HG03095 (cell line): Measurements from ENCODE around the gene WSCD2.

Experiments
- ATAC-seq: cut with Tn5 transposase; IDR thresholded peaks from one replicate; pipeline ENCODE4 v1.9.1; 2021; ENCODE audit warnings: moderate library complexity; ENCODE audit not compliant: unreplicated experiment

Gene WSCD2

DNA sequence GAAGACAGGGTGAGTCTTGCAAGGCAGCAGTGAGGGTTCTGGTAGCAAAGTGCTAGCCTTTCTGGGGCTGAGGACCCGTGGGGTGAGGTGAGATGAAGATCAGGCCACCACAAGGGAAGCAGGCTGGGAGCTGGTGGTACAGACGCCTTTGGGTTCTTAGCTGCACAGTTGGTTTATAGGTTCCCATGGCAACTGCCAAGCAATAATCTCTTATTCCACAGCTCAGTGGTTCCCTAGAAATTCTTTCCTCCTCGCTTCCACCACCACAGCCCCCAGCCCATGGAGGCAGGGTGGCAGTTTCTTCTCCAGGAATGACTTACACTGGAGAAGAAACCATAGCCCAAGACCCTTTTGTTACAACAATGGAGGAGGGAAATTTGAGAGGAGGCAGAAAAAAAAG lies 127.9 kb downstream of the WSCD2 start:
- ATAC-seq = no peak

DNA sequence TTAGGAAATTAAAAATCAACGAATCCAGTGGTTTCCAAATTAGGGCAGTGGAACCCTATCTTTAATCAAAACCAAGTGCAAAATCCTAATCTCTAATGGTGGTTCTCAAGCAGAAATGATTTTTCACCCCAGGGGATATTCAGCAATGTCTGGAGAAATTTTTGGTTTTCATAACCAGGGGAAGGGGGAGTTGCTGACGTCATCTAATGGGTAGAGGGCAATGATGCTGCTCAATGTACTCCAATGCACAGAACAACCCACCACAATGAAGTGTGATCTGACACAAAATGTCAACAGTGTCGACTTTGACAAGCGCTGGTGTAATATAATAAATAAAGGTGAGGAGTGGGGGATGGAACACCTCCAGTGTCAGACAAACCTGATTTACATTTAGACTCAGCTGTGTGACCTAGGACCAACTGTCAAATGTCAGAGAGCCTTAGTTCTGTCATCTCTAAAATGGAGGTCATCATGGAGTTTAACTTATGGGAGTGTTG lies 128.6 kb downstream of the WSCD2 start:
- no peak for ATAC-seq

DNA sequence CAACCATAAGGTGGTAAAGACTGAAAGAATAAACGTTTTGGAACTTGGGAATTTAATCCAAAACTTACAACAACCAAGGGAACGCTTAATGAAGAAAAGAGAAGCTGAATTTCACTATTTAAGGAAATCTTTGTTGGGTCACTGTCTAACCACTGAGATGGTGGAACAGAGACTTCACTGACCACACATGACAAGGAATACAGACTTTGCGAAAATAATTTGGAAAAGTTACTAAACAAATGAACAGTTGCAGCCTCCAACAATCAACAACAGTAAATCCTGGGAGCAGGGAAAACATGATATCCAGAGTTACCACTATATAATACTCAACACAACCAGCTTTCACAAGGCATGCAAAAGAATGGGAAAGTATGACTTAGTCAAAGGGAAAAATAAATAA lies 131.0 kb downstream of the WSCD2 start:
- no peak for ATAC-seq

DNA sequence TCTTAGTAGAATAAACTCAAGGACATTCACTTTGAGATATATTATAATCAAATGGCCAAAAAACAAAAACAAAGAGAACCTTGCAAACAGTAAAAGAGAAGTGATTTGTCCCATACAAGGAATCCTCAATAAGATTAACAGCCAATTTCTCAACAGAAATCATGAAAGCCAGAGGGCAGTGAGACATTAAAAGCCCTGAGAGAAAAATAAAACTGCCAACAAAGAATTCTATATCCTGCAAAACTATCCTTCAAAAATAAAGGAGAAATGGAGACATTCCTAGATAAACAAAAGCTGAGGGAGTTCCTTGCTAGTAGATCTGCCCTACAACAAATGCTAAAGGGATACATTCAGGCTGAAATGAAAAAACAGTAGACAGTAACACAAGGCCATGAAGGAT lies 131.9 kb downstream of the WSCD2 start:
- no peak for ATAC-seq

DNA sequence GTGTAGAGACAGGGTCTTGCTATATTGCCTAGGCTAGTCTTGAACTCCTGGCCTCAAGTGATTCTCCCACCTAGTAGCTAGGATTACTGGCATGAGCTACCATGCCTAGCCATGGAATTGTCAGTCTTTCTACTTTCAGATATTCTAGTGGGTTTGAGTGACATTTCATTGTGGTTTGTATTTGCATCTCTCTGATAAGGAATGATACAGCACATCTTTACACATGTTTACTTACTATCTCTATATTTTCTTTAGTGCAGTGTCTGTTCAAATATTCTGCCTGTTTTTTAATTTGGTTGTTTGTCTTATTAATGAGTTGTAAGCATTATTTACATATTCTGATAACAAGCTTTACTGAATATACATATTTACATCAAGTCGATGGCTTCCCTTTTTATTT lies 136.4 kb downstream of the WSCD2 start:
- ATAC-seq = no peak

DNA sequence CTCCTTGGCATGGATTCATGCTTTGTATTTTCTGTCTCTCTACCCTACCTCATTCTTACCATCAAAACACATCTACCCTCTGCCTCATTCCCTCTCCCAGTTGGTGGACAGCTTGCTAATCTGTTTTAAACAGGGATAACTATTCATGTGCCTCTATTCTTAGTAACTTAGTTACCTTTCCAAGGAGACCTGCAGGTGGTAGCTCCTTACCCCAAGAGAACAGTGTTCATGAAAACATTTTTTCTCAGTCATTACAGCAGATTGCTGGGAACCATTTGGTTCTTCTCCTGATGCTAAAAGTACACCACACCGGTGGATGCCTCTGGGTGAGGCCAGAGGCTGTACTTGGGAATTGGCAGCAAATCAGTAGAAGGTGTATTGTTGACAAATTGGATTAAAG lies 137.0 kb downstream of the WSCD2 start:
- ATAC-seq = no peak

DNA sequence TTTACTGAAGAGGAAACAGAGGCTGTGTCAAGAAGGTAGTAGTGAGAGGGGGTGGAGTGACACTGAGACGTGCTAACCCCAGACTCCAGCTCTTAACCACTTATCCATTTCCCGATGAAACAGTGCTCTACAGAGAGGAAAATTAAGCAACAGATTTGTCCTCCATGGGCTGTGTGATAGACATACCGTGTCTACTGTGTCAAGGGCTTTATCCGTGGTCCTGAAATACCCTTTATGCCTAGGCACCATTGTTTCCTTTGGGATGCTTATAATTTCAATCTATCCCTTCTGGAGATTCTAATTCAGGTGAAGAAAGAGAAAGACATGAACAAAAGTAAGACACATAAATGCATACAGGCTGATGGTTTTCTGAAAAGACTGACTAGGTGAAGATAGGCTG lies 138.4 kb downstream of the WSCD2 start:
- ATAC-seq = no peak

DNA sequence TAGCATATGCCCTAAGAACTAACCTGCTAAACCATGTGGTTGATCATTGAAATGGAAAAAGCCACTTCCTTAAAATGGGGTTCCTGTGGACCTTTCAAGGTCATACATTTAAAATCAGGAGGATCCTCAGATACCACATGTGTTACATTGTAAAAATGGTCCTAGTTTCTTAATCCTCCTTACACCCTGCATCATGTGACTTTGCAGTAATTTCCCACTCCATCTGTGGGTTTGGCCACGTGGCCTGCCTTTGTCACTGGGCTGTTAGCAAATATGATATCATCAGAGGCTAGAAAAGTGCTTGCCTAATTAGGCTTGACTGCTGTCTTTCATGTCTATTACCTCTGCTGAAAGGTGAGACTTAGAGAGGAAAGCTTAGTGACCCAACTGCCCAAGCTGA lies 139.3 kb downstream of the WSCD2 start:
- ATAC-seq = no peak

DNA sequence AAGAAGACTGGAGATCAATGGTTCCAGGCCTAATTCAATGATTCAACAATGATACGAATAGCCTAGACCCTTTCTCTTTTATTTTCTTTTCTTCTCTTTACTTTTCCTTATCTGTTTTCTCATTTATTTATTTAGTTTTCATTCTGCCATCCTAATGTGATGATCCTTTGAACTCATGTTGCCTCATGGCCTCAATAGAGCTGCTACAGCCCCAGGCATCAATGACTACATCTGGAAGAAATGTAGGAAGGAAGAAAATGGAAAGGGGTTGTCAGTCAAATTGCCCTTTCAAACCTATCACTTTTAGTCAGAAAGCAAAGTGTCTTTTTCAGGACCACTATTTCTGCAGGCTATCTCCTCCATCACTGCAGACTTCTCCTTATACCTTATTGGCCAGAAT lies 140.1 kb downstream of the WSCD2 start:
- ATAC-seq = no peak

DNA sequence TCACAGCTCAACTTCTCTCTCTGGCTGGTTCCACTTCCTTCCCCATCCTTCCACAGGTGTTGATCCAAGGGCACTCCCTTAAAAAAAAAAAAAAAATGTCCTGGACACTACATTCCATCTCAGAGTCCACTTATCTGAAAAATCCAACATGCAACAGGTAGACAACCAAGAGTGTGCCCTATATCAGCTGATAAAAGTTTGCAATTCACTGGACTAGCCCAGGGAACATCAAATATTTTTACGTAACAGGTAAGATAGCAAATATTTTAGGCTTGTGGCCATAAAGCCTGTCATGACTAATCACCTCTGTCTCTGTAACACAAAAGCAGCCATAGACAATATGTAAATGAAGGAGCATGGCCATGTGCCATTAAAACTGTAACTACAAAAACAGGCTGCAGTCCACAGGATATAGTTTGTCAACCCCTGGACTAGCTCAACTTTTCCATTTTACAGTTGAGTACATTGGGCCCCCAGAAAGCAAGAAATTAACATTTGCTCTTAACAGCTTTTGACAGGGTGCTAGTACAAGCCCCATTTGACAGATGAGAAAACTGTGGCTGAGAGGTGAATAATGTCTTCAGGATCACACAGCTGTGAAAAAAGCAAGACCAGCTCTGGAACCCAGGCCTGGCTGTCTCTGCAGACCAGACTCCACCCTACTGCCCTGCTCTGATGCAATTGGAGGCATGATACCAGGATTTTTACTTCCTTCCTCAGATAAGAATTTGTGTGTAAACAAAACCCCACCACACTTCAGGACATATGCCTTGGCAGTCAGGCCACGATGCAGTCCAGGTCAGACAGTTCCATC lies 141.2 kb downstream of the WSCD2 start:
- no peak for ATAC-seq

DNA sequence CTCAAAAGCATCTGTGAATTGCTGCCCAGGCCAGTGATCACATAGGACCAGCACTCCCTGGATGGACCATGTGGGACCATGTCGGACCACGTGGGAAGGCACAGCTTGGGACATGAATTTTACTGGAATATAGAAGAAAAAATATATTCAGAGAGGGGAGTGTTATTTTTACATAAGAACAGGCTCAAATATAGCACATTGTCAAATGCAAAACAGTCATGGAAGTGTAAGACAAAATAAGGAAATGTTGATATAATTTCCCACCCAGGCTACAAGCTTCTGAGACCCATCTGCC lies 141.7 kb downstream of the WSCD2 start:
- no peak for ATAC-seq

DNA sequence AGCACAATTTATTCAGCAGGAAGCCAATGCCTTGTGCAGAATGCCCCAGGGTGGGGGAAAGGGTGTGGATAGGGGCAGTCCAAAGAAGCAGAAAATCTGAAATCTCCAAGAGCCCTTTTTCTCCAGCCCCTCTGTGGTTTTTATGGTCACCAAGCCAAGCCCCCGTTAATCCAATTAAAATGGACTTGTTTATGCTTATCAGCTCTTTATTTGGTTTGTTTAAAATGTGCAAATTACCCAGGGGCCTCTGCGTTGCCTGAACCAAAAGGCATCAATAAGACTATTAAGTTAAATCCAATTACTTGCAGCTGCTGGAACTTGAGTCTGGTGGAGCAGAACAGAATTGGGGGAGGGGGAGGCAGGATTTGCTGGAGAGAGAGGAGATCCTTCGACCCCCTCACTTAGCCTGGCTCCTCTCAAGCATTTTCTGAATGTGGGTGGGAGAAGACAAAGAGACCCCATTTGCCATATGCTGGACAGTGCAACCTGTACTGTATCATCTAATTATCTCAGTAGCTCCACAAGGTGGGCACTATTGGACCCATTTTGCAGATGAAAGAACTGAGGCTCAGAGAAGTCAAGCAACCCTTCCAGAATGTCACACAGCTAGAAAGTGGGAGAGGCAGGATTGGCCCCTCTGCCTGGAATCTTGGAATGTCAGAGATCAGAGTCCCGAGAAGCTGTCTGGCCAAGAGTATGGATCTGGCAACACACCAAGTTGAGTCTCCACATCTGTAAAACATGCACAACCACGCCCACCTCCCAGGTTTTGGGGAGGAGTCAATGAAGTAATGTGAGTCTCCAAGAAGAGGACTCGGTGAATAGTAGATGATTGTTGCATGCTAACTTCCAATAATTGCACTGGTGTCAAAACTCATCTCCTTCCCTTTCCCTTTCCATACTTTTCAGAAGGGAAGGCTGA lies 143.1 kb downstream of the WSCD2 start:
- ATAC-seq = no peak

DNA sequence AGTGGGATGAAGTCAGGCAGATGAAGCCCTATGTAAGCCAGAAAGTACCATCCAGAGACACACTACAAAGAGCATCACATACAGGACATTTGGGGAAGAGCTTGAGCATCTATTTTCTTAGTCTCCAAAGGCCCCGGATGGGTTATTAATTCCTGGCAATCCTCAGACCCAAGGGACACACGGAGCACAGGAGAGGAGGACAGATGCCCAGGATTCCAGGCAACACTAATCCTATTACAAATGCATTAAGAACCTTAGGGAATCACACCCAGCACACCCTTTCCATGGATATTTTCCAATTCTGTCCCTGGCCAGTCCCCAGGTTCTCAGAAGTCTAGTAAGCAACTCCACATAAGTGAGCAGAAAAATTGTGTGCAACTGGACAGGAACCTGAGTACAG lies 144.1 kb downstream of the WSCD2 start:
- ATAC-seq = no peak

DNA sequence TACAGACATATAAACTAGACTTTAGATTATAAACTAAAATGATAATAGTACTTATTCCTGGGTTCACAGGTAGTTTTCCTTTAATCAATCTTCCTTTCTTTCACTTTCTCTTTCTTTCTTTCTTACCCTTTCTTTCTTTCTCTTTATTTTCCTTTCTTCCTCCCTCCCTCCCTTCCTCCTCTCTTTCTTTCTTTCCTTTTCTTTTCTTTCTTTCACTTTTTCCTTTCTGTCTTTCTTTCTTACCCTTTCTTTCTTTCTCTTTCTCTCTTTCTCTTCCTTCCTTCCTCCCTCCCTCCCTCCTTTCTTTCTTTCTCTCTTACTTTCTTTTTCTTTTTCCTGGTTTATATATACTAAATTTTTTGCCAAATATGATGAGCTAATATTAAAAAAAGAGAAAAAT lies 148.5 kb downstream of the WSCD2 start:
- no peak for ATAC-seq

DNA sequence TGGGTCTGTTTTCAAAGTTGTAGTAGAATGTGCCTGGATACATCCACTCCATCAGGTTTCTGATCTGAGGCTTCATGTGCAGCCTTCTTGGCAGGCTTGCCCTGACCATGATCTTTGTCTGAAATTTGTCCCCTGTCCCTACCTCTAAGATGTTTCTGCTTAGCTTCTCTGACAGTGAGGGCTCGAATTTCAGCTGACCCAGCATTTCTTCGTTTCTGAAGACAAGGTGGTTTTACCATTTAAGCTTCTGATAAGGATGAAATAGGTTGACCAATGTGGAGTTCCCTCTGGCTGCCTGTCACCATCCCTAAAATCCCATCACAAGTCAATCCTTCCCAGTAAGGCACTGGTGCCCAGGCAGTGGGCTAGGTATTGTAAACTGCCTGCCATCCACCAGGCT lies 153.1 kb downstream of the WSCD2 start:
- ATAC-seq = no peak

DNA sequence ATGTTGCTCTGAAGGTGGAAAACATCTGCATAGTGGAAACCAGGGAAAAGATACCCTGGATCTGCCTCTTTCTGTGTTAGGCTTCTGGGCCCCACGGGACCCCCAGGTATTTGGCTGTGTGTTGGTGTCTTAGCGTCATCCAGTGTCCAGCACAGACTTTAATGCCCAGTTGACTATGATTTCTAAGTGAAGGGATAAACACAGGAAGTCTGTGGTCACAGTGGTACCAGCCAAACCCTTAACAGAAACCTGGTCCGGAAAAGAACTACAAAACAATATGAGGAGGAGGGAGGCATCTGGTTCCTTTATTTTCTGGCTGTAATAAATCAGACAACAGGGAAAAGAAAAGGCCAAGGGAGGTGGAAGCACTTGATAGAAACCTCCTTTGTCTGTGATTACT lies 153.6 kb downstream of the WSCD2 start:
- no peak for ATAC-seq

DNA sequence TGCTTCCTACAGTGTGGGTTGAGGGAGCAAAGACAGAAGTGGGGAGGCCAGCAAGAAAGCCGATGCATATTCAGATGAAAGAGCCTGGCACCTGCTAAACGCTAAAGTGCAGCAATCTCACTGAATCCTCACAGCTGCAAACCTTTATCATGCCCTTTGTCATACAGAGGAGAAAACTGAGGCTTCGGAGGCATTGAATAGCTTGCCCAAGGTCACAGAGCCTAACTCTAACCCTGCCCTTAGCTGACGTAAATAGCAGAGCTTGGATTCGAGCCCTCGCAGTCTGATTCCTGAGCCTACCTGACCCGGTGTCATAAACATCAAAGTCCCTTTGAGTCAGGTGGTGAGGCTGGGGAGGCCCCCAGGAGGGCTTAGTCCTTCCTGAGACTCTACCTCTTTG lies 155.1 kb downstream of the WSCD2 start:
- ATAC-seq = no peak

DNA sequence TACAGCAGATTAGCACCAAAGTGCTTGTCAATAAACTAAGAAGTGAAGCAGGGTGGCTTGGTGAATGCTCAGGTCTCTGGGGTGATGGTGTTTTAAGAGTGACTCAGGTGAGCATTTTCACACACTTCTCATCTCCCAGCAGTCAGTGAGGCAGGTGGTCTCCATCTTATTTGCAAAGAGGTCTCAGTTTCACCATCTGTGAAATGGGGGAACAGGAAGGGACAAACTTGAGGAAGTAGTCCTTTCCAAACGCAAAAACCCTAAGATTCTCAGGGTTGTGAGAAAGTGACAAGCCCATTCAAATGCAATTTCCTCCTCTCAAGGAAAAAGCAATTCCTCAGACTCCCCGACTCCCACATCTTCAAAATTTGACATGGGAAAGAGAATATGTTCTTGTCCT lies 155.9 kb downstream of the WSCD2 start:
- ATAC-seq = no peak

DNA sequence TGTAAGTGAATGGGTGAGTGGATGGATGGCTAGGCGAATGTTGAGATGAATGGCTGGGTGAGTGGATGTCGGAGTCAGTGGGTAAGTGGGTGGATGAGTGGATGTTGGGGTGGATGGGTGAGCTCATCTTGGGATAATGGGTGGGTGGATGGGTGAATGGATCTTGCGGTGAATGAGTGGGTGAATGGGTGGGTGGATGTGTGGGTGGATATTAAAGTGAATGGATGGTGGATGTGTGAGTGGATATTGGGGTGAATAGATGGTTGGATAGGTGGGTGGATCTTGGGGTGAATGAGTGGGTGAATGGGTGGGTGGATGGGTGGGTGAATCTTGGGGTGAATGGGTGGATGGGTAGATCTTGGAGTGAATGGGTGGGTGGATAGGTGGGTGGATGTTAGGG lies 158.1 kb downstream of the WSCD2 start:
- no peak for ATAC-seq

DNA sequence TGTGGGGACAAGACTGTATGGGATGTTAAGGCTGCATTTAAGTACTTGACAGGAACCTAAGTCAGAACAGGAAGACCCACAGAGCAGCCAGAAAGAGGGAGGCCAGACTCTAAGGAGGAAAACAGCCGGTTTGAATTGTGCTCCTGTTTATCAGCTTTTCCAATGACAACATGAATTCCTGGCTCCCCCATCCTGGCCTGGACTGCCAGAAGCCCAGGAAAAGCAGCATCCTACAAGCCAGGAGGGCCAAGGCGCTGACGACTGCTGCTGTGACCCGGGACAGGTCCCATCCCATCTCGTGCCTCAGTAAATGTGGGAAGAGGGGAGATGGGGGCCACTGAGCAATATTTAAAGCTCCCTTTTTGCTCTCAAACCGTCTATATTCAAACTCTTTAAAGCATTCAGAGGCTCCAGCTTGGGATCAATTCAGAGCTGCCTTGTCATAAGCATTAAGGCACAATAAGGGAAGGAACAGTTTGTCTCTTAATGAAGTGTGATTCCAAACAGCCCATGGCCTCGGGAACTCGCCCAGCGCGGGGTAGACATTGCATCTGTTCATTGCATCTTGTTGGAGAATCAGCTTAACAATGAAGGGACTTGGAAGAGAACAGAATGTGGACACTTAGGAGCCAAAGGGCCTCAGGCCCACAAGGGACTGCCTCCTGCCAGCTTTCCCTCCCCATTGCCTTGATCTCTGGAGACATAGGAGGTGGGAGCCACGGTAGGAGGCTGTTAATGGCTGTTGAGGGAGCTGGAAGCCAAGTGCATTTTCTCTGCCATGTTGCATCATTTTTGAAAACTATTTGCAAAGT lies 160.5 kb downstream of the WSCD2 start:
- ATAC-seq = no peak

DNA sequence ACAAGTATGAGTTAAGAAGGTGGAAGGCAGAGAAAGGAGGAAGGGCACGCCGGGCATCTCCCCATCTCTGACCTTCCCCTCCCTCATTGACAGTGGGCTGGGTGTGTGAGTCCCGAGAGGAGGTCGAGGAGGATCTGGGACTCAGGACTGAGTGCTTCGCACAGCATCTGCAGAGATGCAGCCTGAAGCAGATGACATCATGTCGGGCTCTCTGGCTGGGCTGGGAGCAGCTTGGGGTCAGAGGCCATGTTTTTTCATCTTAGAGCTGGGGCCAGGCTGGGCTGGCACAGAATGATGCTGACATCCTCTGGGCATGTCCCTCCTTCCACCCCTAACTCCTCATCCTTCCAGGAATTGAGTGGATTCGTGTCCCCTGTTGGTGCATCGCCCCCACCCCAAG lies 166.6 kb downstream of the WSCD2 start:
- no peak for ATAC-seq
